Measurements from ENCODE around the gene ITSN1. TPM values are rescaled to one million over a fixed set of nuclear protein-coding genes. Genes with fewer than 3 reads are reported as not detected.

ITSN1 gene
- total RNA-seq, 4 donors from 2014 or later = 29.6 to 42.2 (median 41.1) TPM

DNA sequence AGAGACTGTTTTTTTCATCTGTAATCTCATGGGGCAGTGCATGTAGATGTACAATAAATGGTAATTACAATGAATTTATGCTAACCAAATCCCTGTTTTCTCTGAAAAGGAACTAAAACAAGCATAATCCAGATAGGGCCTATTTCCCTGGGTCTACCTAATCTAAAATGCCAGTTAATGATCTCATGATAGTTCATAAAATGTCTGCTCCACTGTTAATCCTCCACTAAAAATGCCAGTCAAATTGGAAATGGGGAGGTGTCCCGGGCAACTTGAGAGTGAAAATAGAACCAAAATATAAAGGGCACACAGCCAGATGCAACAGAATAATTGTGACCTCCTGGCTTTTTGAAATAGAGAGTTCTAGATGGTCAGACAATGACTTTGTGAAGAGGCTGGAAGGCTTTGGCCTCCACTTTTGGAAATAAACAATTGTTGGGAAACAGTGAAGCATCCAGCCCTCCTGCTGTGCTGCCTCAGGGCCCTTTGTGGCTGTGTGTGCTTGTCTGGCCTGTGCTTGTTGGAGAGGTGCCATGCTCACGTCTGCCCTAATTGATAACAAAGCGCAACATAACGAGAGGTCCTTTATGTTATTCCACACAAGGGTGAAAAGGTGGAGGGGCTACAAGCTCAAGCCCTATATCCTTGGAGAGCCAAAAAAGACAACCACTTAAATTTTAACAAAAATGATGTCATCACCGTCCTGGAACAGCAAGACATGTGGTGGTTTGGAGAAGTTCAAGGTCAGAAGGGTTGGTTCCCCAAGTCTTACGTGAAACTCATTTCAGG, 175.6 kb downstream of the ITSN1 start:
- H3K27ac ChIP-seq = no peak overlapping the region
- TF ChIP-seq CTCF (IDR thresholded peaks at IDR 0.05) (no peak), POLR2A (IDR thresholded peaks at IDR 0.05) (no peak)
- H3K36me3 ChIP-seq = no peaks in the 10 kb centered on the region
- intact Hi-C loops (cut with DNase I) = no loop called here
- no peak overlapping the region for H3K4me3 ChIP-seq (replicated peaks in 1 of 3)
- peaks cover 24 to 44% of the 10 kb centered on the region in 2 donors for H3K4me1 ChIP-seq
- no peak for DNase-seq
- 92 to 94% methylated on average over 6 of the region's 6 CpGs for WGBS, 2 donors
- H3K9me3 ChIP-seq = no peaks in the 10 kb centered on the region
- H3K27me3 ChIP-seq = no peaks in the 10 kb centered on the region

- no peaks in the 10 kb centered on the region for H3K27me3 ChIP-seq
- no peaks in the 10 kb centered on the region for H3K9me3 ChIP-seq
- H3K36me3 ChIP-seq = no peaks in the 10 kb centered on the region
- no peak for DNase-seq
- no peak overlapping the region for H3K4me3 ChIP-seq (replicated peaks in 1 of 3)
- TF ChIP-seq POLR2A (IDR thresholded peaks at IDR 0.05) (no peak), CTCF (IDR thresholded peaks at IDR 0.05) (no peak)
- peaks cover 33 to 52% of the 10 kb centered on the region in 2 donors for H3K4me1 ChIP-seq
- intact Hi-C loops (cut with DNase I) = no loop called here
- peak overlapping the region in 1 of 3 donors; percentile 65 for H3K27ac ChIP-seq
Observed at GRCh38 chr21:33820230-33820770, 178.0 kb downstream of the ITSN1 start.

DNA sequence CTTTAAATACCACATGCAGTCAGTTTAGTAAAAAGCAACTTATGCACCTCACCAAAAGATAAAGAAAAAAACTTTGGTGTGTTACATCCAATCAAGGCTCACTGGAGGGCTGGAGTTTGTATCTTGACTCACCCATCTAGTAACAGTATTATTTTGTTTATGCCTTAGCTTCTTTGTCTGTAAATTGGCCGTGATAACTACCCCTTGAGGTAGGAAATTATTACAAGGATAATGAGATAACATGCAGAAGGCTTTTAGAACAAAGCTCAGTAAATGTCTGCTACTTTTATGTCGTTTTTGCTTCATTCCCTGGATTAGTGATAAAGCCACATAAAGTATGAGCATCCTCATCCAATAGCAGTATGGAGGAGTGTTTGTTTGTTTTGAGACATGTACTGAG, 178.5 kb downstream of the ITSN1 start:
- 65 to 66% methylated on average over 2 of the region's 2 CpGs for WGBS, 2 donors
- Histone ChIP-seq H3K36me3 (no peaks in the 10 kb centered on the region), H3K27me3 (no peaks in the 10 kb centered on the region), H3K9me3 (no peaks in the 10 kb centered on the region), H3K4me1 (peaks cover 38 to 57% of the 10 kb centered on the region in 2 donors), H3K27ac (peak overlapping the region in 2 of 3 donors; percentile 33 to 65), H3K4me3 (replicated peaks in 1 of 3) (no peak overlapping the region)
- intact Hi-C loops (cut with DNase I) = no loop called here
- TF ChIP-seq CTCF (IDR thresholded peaks at IDR 0.05) (no peak), POLR2A (IDR thresholded peaks at IDR 0.05) (no peak)
- no peak for DNase-seq

DNA sequence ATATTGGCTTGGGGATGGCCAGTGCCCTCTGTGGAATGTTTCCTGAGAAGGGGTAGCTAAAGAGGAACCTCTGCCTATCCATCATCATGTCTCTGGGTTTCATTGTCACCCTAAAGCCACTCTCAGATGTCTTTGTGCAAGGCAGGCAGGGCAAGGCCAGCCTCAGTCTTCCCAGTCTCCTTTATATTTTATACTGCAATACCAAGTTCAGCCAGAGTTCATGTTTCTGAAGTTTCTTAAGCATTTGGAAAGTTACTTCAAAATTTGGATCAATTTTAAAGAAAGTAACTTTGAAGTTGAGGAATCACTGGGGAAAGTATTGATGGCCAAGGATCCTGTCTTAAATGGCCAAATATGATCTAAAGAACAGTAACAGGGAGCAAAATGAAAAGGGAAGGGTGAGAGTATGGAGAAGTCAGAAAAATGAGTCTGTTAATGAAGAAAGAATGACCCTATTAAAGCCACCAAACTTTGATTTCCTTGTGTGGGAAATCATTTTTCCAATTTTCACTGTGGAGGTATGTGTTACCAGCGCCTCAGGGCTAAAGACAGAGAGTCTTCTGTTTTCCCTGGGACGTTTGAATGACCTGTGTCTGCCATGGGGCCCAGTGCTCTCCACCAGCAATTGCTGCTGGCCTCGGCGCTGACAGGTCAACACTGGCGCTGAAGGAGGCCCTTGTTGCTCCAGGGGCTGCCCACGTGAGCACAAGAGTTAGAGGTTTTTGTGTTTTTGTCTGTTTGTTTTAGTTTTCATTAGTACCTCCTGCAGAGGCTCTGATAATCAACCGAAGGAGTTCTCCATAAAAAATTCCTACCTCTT, 179.4 kb downstream of the ITSN1 start:
- H3K4me1 ChIP-seq = peaks cover 47 to 66% of the 10 kb centered on the region in 2 donors
- H3K9me3 ChIP-seq = no peaks in the 10 kb centered on the region
- peak; percentile 82 to 87 for DNase-seq
- peak overlapping the region; percentile 33 to 73 (median 65) for H3K27ac ChIP-seq
- WGBS, 2 donors = 25 to 41% methylated on average over 7 of the region's 7 CpGs
- no peaks in the 10 kb centered on the region for H3K36me3 ChIP-seq
- intact Hi-C loops (cut with DNase I) = no loop called here
- no peak overlapping the region for H3K4me3 ChIP-seq (replicated peaks in 1 of 3)
- TF ChIP-seq CTCF (IDR thresholded peaks at IDR 0.05) (peak in 3 of 6 experiments; percentile 13 to 32 (median 27)), POLR2A (IDR thresholded peaks at IDR 0.05) (no peak)
- H3K27me3 ChIP-seq = no peaks in the 10 kb centered on the region

All from thyroid gland (tissue), 4 donors.